Fibroblast of villous mesenchyme (primary cell): ENCODE results near the gene ANKIB1. TPM values are rescaled to one million over a fixed set of nuclear protein-coding genes. Genes with fewer than 3 reads are reported as not detected.

Experiments
- DNase-seq: peaks from one replicate; pipeline ENCODE4 v3.0.0-alpha.2; 2010; ENCODE audit warnings: low read depth
- H3K4me3 ChIP-seq: 2 replicates; pipeline ENCODE4 v1.5.1; 2011; ENCODE audit warnings: low read depth, mild to moderate bottlenecking, low read length
- small RNA-seq: library from RNA; depleted of rRNA; stranded (forward); fragments of <200 nt; gene quantifications from one replicate; pipeline ENCODE3, GENCODE V24; 2012
- total RNA-seq: library from RNA; depleted of rRNA; stranded (reverse); fragments of >200 nt; gene quantifications from 2 replicates; pipeline ENCODE4 v1.2.3, GENCODE V29; 2012
- TF ChIP-seq, protein P1 (sequence below): IDR thresholded peaks from 2 replicates; pipeline ENCODE4 v1.5.1; 2012; ENCODE audit warnings: low read depth, mild to moderate bottlenecking, low read length; ENCODE audit not compliant: insufficient read depth

ANKIB1 gene
- total RNA-seq, 1 donor: 91.1 TPM

DNA sequence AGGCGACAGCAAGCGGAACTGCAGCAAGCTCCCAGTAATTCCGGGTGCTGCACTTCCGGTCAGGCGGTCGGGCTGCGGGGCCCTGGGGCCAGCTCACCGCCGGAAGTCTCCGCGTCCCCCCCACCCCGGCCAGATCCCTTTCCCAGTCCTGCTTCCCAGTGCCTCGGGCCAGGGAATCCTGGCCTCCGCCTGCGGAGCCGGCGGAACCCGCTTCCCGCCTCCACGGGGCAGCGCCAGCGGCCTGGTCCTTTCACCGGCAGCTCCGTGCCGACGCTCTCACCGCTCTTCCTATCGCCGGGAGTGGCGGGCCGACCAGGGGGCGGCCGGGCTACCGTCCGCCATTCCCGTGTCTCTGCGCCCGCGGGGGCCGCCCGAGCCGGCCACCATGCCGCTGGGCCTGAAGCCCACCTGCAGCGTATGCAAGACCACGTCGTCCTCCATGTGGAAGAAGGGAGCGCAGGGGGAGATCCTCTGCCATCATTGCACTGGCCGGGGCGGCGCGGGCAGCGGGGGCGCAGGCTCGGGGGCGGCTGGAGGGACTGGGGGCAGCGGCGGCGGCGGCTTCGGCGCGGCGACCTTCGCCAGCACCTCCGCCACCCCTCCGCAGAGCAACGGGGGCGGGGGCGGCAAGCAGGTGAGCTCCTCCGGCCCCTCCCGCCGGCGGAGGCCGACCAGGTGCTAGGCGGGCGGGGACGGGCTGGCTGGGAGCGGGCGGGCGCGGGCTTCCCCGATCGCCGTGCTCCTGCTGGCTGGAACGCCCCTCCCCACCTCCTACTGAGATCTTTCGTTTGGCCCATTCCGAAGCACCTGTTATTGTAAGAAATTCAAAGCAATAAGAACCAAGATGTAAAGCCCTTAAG, 201.8 kb downstream of the ANKIB1 start, which contains the start of gene GATAD1:
GATAD1 (plus strand) TSS at position 138 of the 860 bp plus-strand sequence; CDS start at position 386, 248 bp downstream.
- TF ChIP-seq, protein P1, sequence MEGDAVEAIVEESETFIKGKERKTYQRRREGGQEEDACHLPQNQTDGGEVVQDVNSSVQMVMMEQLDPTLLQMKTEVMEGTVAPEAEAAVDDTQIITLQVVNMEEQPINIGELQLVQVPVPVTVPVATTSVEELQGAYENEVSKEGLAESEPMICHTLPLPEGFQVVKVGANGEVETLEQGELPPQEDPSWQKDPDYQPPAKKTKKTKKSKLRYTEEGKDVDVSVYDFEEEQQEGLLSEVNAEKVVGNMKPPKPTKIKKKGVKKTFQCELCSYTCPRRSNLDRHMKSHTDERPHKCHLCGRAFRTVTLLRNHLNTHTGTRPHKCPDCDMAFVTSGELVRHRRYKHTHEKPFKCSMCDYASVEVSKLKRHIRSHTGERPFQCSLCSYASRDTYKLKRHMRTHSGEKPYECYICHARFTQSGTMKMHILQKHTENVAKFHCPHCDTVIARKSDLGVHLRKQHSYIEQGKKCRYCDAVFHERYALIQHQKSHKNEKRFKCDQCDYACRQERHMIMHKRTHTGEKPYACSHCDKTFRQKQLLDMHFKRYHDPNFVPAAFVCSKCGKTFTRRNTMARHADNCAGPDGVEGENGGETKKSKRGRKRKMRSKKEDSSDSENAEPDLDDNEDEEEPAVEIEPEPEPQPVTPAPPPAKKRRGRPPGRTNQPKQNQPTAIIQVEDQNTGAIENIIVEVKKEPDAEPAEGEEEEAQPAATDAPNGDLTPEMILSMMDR: peak; percentile 93
- peak within 1 kb of the TSS; percentile 81 for H3K4me3 ChIP-seq
- peak; percentile 93 for DNase-seq

DNA sequence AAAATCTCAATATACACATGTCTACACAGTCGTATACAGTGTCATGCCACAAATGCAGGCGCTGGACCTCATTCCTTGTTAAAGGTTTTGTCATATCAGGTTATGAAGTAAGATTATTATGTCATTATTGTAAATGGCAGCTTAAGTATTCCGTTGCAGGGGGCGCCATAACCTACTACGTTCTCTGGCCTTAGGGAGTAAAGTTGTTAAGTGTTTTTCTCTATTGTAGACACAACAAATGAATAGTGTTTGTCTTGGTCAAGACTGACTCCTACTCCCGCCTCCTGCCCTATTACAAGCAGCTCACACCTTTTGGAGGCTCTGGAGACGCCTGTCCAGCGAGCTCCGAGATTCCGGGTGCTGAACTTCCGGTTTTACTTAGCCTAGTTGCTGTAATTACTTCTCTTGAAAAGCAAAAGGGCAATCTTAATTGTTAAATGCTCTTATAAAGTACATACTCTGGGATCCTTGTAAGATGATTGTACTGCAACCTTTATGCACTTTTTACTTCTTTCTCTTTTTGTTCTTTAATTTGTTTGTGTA, 202.5 kb downstream of the ANKIB1 start:
- TF ChIP-seq, protein P1: peak; percentile 38
- peak; percentile 77 for DNase-seq
- peak overlapping the region; percentile 81 for H3K4me3 ChIP-seq

Small RNA genes within 50 kb of the gene (small RNA-seq; reads per million reads assigned to genes)
- gene MIR1285-1: 0.28 reads per million
- gene RF00019: not detected

Other genes with a start within 250 kb of the ANKIB1 start
- 324 and 431 TPM in 2 replicates for gene CYP51A1, start 111.5 kb upstream of the ANKIB1 start, total RNA-seq
- gene LRRD1, start 66.8 kb upstream of the ANKIB1 start, total RNA-seq: under 0.01 TPM in 1 of 2 replicates, not detected in the other
- 39.0 and 44.9 TPM in 2 replicates for gene KRIT1, start 60 bp upstream of the ANKIB1 start, total RNA-seq
- 23.3 and 23.5 TPM in 2 replicates for gene GATAD1, start 201.5 kb downstream of the ANKIB1 start, total RNA-seq
- gene ERVW-1, start 232.0 kb downstream of the ANKIB1 start, total RNA-seq: not detected in 2 replicates